Right kidney (tissue), 1 donor: ENCODE results near the gene PDE3A.

Experiments used
- DNase-seq: peaks from one replicate; pipeline ENCODE4 v3.0.0-alpha.2; 2016

Gene PDE3A

DNA sequence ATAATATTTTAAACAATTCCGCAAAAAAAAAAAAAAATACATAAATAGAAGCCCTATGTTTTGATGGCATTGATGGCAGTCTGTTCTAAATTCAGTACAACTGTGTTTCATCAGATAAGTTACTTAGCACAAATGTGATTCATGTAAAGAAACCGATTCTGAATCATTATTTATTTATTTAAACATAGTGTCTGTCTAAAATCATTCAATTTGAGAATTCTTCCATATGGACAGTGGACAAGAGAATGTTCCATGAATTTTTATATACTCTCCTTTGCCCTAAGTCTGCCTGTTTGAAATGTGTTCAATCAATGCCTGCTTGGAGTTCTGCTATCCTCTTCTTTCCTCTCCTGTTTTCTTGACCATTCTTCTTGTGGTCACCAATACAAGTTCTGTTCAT is 126.5 kb downstream of the PDE3A start:
- no peak for DNase-seq

- no peak for DNase-seq
These were observed 127.7 kb downstream of the PDE3A start for GRCh38 chr12:20495997-20496396.

DNA sequence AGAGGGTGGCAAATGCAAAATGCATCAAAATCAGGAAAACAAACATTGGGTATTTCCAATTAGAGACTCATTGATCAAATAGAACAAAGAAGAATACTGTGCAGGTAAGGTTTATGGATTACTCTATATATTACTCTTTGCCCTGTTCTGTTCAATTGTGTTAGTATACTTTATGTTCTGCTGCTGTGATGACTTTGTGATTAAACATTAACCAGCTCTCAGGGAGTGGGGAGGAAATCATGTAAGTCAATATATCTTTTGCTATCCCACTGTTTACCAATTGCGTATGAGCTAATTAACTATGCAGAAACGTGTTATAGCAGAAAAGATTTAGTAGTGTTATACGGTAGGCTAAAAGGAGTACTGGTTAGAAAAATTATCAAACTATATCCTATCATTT is 129.4 kb downstream of the PDE3A start:
- DNase-seq: no peak

DNA sequence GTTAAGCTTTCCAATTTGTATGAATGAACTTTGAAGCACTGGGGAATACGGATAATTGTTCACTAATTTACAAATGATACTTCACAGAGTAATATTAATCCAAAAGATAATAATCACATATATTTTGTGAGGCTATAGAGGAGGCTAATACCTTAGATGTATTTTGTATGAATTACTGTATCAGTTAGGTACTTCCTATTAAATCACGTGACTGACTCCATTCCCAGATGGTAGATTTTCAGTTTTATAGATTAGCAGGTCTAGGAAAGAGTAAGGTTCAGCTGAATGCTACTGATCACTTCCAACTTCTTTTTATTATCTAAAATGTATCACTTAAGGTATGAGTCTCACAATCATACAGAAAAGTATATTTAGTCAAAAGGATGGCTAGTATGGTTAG is 133.6 kb downstream of the PDE3A start:
- no peak for DNase-seq

- DNase-seq: no peak
These were observed 135.5 kb downstream of the PDE3A start for GRCh38 chr12:20503858-20504257.

DNA sequence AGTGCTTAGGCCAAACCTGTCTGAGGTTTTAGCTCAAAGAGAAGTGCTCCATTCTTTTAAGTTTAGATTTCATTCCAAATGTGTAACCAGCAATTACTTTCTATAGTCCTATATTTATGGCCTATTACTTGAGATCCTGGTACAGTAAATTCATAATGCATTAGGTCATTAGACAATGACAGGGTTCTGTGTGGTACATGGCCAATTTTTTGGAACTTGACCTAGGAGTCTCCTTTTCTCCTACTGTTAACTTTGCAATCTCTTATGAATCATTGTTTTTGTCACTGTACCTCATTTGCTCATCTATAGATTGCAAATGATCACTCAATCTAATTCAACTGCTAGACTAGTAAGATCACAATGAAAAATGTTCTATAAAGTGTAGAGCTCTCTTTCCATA is 136.7 kb downstream of the PDE3A start:
- no peak for DNase-seq

DNA sequence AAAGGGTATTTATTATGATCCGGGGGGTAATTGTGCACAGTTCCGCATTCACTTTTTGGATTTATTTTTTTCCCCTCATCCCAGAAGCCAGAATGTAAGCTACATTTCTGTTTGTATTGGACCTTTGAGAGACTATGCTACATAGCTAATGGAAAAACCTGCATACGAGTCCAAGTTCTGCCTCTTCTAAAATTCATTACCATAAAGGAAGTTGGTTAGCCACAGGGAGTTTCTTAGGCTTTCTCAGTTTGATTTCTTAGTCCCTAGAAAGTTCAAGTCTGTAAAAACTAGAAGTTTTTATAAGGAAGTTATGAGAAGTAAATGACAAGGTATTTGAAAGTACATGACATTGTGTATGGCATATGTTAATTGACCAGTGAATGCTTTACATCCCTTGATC is 138.7 kb downstream of the PDE3A start:
- no peak for DNase-seq

- DNase-seq: no peak
These were observed 139.4 kb downstream of the PDE3A start for GRCh38 chr12:20507711-20508110.

DNA sequence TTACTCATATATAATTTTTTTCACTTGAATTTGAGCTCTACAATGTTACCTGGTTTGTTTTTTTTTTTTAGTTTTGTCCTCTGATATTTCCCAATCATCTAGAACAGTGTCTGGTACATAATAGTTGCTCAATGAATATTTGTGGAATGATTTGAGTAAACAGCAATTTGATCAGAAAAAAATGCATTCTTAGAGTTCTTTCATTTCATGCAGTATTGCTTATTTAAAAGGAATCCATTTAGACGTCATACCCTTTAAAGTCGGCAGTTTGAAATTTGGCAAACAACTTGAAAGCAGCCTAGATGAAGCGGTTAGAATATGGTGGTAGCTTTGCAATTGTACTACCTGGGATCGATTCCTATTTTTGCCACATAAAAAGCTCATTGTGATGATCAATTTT is 140.0 kb downstream of the PDE3A start:
- no peak for DNase-seq

DNA sequence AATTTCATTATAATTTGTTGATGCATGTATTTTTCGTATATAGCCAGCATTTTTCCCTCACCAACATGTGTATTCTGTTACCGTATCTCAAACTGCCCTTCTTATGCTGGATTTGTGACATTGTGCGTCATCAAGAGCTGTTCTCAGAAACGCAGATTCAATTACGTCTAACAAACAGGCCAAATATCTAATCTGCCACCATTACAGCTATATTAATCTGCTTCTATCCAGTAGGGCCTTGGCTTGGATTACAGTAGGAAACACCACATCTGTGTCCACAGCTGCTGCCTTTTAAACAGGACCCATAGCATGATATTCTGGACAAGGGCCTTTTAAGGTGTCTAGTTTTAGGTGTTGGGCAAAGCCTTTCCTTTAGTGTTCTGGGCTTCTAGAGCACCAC is 140.6 kb downstream of the PDE3A start:
- DNase-seq: no peak

GRCh38 chr12:20510811-20511210 is 142.5 kb downstream of the PDE3A start:
- no peak for DNase-seq

DNA sequence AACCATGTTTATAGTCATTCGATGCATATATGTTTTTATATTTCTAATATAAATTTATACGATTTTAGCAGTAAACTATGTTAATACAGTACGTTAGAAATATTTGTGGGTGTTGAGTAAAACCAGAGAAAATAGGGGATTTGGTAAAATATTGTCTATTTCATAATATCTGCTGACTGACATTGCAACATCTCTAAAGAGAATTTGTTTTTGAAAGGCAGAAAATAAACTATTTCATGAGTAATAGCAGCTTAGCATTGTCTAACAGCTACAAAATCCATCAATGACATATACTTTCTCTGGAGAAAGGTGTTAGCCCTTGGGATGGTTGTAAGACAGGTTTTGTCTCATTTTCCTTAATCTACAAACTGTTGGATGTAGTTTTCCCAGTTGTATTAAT is 144.9 kb downstream of the PDE3A start:
- DNase-seq: no peak

- DNase-seq: no peak
These were observed 146.3 kb downstream of the PDE3A start for GRCh38 chr12:20514598-20514997.

GRCh38 chr12:20520532-20520931 is 152.2 kb downstream of the PDE3A start:
- DNase-seq: peak; percentile 2

DNA sequence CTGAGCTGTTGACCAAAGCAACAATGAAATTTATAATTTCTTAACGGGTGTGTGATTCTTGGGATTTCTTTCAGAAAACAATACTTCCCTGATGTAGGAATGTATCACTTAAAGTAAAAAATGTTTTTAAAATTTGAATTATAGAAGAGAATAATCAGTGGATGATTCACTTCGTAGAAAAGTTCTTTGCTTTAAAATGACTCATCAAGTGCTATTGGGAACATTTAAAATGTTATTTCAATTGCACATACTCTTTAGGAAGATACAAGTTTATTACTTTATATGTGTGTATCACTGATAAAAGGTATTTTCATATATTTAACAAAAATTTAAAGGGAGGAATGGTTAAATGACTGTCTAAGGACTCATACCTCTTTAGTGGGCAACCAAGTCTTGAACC is 155.3 kb downstream of the PDE3A start:
- DNase-seq: no peak

GRCh38 chr12:20524113-20524512 is 155.8 kb downstream of the PDE3A start:
- no peak for DNase-seq

DNA sequence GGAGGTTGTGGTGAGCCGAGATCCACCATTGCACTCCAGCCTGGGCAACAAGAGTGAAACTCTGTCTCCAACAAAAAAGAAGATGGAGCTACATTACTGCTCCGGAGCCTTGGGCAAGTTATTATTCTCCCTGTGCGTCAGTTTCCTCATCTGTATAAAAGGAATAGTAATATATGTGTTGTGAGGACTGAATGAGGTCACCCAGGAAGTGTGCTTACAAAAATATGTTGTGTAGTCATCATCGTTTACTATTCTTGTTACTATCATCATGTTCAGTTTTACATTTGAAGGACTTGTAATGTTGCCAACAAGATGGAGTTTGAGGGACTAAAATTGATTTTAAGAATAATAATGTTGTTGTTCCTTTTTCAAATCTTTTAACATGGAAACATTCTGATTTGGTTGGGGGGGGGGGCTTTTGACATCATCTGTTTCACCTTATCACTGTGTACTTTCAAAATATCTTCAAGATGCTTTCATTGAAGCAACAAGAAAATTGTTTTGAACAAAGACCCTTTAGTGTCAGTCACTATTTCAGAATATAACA is 156.8 kb downstream of the PDE3A start:
- no peak for DNase-seq

GRCh38 chr12:20527417-20528163 is 159.3 kb downstream of the PDE3A start:
- peak; percentile 17 for DNase-seq

DNA sequence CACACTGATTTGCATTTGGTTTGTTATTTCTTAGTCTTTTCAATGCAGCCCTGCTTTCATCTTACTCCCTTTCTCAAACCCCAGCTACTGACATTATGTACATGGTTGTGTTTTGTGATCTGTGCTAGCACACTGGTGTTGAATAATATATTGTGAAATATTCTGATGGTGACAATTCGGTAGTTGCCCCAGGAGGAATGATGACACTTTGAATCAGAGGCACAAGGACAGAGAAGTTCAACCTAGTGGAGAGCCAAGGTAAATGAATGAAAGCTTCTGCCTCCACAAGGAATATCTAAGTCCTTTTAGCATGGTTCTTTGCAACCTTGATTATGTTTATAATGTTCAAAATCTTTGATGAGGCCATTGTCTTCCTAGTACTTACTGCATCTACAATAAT is 159.9 kb downstream of the PDE3A start:
- no peak for DNase-seq

- no peak for DNase-seq
These were observed 177.9 kb downstream of the PDE3A start for GRCh38 chr12:20546267-20546666.

DNA sequence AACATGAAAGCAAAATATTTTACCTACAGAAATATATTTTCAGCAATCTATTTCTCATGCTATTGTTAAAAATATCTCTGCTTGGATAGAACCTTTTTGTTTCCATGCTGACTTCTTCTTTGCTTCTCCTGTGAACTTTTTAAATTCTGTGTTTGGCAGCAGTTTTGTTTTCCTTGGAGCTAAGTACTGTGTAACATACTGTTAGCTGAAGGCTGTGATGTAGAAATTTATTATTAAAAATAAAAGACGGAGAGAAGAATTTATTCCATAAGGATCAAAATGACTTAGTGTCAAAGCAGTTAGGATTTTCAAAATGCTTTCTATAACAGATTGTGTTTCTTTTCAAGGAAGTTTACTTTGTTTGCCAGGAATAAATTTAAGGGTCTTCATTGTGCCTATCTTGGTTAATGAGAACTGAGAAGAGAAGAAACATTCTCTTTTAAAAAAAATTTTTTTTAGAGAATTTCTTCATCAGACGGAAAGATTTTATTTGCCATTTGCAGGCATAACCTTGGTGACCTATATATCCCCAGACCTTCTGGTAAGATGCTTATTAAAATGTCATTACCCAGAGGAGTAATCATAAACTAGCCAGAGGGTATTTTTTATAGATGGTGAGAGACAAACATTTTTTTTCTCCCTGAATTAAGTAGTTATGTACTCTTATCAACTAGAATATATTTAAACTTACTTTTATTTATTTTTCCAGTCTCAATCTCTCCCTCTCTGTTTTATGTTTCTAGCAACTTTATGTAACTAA is 179.7 kb downstream of the PDE3A start:
- peak; percentile 16 for DNase-seq

GRCh38 chr12:20548611-20549010 is 180.3 kb downstream of the PDE3A start:
- no peak for DNase-seq

DNA sequence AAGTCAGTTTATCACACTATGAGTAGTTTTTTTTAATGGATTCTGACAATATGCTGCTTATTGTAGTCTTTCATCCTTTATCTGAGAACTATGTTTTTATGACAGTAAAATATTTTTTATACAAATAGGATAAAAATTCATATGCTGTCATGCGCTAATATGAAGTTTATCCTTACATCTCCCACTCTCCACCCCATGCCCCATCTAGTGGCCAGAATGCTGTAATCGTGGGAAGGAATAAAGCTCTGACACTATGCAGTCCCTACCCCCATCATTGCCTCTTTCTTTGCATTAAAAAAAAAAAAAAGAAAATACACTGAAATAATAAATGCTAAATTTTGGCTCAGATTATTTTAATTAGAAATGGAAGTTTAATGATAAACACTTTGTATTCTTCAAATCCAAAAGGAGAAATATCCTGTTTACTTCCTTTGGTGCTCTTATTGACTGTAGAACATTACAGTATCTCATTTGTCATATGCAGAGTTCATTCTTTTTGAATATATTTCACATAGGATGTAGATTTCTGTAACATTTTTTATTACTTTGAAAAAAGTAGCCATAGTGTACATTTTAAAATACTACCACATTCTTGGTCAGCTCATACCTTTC is 180.9 kb downstream of the PDE3A start:
- DNase-seq: no peak
